Hindlimb muscle (tissue), 1 donor: ENCODE measurements around the gene ITIH3. TPM values are rescaled to one million over a fixed set of nuclear protein-coding genes. Genes with fewer than 3 reads are reported as not detected.

Experiments used
- DNase-seq: peaks from one replicate; pipeline ENCODE4 v3.0.0-alpha.2; 2013
- polyA plus RNA-seq: library from polyadenylated mRNA; unstranded; fragments of 120-200 nt; gene quantifications from one replicate; pipeline ENCODE4 v1.2.1, GENCODE V29; 2013; ENCODE audit not compliant: insufficient read length

The ITIH3 gene
- polyA plus RNA-seq, 1 donor: 1.1 TPM

DNA sequence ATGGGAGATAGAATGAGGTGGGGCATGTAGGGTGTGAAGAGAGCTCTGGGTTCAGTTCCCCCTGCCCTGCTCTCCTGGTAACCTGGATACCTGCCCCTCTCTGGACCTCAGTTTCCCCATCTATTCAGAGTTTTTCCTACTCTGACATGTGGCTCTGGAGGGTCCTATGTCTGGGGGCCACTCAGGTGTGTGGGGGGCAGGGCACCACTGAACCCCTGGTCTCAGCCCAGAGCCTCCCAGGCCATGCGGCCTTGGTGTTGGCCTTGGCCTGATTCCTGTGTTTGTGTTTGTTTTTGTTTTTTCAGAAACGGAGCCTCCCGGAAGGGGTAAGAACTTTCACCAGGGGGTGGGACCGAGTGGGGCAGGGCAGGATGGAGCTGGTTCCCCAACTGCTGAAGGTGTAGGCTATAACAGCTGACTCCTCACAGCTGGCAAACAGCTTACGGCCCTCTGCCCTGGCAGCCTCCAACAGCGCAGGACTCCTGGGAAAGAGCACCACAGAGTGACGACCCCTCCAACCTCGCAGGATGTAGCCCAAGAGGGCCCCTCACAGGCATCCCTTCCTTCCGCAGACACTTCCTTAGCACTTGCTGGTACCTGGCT lies 803 bp downstream of the ITIH3 start:
- DNase-seq: no peak

DNA sequence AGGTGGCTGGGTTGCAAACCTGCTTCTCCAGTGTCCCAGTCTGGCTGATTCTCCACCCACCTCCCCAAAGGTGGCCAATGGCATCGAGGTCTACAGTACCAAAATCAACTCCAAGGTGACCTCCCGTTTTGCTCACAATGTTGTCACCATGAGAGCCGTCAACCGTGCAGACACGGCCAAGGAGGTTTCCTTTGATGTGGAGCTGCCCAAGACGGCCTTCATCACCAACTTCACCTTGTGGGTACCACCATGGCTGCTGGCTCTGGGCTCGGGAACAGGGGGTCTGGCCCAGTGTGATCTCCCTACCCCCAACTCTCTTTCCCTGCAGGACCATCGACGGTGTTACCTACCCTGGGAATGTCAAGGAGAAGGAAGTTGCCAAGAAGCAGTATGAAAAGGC lies 1.8 kb downstream of the ITIH3 start:
- no peak for DNase-seq

DNA sequence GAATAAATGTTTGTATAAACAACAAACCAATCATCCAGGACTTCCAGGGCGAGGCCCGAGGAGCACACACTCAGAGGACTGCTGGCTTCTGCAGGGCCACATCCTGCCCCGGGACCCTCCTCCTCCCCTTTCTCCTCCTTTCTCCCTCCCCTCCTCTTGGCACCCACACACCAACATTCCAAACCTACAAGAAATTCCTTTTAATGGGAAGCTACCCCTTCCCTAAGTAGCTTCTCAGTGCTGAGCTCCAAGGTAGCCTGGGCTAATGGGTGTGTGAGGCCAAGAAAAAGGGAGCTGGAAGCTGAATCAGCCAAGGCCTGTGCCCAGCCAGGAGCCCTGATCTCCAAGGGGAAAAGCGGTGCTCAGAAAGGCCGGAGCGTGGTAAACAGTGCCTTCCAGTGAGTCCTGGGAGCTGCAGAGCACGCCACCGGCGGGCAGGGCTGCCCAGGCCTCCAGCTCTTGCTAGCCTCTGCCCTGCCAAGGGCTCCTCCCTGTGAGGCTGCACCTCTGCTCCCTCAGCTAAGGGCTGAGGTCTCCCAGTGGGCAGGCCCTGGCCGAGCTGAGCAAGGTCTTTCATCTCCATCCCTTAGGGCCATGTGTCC lies 3.9 kb downstream of the ITIH3 start:
- DNase-seq: no peak

DNA sequence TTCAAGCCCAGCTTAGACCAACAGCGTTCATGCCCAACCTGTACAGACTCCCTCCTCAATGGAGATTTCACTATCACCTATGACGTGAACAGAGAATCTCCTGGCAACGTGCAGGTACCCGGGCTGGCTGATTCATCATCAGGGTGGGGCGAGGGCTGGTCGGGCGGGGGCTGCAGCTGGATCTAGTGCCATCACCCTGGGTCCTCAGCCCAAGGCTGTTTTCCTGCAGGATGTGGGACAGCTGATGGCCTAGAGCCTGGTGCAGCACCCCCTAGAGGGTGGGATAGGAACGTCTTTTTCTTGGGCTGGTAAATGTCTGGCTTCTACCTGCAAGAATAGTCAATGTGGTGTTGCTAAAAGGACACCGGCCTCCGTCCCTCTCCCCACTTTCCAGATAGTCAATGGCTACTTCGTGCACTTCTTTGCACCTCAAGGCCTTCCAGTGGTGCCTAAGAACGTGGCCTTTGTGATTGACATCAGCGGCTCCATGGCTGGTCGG lies 4.4 kb downstream of the ITIH3 start:
- DNase-seq: no peak

DNA sequence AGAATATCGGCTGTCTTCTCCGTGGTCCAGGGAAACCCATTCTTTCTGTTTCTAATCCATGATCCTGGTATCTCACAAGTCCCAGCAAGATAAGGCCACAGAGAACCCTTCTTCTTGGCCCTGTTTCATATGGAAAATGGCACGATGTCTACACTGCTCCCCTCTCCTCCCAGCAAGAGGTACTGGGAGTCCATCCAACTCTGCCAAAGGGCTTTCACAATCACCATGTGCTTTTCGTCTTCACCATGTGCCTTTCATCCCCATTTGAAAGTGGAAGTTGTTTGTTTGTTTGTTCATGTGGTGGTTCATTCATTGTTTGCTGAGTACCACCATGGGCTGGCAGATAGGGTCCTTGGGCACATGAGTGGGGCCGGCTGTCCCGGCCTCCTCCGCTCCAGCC lies 5.5 kb downstream of the ITIH3 start:
- no peak for DNase-seq

DNA sequence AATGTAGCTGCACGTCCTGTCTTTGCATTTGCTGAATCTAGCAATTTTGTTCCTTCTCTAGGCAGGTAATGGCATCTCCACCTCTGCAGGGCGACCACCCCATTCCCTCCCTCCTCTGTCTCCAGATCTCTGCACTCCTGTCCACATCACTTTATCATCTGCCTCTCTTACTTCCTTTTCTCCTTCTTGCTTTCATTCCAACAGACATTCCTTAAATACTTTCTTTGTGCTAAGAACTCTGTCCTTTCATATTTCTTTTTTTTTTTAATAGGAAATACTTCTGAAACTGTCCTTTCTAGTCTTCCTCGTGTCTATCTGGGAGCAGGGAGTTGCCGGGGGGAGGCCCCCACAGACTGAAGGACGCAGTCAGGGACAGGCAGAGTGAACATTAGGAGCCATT lies 7.2 kb downstream of the ITIH3 start:
- no peak for DNase-seq

DNA sequence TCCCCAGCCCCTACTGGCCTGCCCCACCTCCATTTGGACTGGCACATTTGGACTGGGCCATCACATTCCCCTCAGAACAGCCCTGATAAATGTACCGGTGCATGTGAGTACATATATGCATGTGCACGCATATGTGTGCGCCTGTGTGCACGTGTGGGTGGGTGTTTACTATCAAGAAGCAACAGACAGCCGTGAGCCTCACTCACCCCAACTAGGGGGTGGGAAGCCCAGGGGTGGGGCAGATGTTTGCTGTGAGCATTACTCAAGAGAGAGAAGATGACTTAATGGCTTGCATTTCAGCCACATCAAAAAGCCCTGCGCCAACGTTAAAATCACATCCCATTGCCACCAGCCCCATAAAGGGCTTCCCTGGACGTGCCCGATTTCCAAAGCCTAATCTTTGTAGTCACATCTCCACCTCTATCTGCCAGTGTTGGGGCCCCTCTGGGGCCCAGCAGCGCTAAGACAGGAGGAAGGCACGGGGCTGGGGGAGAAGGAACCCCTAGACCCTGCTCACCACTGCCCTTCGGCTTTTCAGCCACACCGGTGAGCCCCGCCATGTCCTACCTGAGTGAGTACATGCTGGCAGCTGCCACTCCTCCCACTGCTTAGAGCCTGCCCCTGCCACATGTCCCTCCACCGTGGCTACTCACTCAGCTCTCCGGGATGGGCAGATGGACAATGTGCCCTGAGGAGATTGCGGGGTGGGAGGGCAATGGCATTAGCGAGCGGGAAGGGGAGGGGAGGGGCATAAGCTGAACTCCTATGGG lies 10.9 kb downstream of the ITIH3 start:
- DNase-seq: no peak

DNA sequence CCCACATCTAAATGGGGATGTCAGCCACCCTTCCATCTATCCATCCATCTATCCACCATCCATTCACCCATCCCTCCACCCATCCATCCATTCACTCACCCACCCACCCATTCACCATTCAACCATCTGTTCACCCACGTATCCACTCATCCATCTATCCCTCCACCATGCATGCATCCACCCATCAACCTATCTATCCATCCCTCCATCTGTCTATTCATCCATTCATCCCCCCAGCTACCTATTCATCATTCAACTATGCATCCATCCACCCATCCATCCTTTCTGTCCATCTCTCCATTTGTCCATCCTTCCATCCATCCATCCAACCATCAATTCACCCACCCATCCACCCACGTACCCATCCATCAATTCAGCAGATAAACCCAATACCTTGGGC lies 14.6 kb downstream of the ITIH3 start:
- no peak for DNase-seq

DNA sequence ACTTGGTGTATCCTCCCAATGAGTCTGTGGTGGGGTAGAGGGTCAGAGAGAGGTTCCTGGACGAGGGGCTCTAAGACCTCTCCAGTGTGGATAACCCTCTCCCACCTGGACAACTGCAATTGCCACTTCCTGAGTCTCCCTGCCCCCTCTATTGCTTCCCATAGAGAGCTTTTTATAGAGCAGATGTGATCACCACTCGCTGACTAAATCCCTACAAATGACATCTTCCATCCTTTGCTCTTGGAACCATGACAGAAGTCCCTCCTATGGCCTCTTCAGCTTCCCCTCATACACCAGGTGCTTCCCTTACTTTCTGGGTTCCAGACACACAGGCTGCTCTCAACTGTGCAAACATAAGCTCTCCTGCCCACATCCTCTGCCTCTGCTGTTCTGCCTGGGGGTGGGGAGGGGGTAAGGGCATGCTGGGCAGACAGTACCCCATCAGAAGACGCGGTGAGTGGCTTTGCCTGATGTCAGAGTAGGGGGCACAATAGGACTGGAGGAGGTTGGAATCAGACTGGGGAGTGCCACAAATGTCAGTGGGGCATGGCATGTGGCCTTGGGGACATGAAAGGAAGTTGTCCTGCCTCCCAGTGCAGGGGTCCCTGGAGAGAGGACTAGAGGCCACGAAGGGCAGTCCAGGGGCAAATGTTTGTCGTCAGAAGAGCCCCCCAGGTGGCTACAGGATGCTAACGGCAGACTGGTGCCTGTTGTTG lies 15.2 kb downstream of the ITIH3 start:
- no peak for DNase-seq

DNA sequence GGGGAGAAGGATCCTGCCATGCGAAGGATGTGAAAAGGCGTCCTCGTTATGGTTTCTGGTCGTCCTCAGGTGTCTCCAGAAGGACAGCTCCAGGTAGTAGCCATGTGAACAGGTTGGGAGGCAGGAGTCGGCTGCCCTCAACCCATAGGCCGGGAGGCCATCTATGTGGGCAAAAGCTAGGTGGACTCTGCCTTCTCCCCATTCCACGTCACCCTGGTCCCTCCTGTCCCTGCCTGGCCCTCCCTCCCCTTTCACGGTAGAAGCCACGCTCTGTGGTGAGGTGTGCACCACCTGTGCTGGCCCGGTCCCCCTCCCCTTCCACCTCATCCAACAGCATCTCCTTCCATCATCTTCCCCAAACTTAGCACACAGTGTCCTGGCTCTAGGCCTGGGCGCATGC lies 16.3 kb downstream of the ITIH3 start:
- no peak for DNase-seq

DNA sequence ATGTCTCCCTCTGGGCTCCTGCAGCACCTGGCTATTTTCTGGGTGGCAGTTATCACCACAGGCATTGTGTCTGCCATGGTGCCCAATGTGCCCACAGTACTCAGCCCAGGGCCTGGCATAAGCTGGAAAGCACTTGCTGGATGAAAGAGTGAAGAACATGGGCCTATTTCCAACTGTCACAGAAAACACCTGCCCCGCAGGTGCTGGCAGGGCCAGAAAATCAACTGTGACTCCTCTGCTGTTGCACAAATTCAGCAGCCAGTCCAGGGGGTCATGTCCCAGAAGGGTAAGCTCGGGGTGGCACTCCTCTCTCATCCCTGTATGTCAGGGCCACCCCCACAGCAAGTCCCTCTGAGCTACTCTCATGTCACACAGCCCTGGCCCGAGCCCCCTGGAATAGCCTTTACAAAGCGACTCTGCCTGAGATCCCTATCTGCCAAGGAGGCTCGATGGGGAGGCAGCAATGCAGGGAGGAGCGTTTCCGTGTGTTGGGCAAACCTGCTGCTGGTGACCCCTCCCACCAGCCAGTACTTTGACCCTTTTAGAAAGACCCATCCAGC lies 16.9 kb downstream of the ITIH3 start:
- no peak for DNase-seq

DNA sequence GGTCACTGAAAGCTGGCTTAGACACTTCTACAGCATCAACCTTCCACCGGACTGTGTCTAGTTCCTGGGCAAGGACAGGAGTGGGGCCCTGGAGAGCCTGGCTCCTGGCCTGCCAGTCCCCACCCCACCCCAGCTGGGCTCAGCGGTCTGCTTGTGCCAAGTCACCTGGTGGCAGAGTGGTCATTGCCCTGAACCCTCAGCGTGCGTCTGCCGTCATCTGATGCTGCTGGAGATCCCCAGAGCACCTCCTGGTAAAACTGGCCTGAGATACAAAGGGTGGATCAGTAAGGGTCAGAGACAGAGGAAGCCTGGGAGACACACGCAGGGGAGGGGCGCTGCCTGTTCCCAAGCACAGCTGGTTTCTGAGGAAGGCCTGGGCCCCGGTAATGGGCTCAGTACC lies 19.2 kb downstream of the ITIH3 start:
- DNase-seq: no peak

DNA sequence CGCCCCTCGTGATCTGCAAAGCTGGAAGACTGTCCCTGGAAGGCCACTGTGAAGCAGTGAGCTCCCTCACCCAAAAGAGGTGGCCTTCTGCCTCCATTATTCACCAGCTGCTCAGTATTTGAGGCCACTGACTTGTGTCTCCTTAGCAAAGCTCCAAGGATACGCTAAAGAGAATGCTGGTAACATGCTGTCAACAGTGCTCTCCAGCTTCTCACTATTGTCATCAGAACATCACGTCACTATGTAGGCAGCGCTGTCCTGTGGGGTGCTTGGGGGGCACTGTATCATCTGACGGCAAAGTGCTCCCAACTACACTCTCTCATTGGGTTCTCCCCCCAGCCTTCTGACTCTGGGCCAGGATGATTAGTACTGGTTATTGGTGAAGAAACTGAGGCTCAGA lies 21.6 kb downstream of the ITIH3 start:
- DNase-seq: no peak

DNA sequence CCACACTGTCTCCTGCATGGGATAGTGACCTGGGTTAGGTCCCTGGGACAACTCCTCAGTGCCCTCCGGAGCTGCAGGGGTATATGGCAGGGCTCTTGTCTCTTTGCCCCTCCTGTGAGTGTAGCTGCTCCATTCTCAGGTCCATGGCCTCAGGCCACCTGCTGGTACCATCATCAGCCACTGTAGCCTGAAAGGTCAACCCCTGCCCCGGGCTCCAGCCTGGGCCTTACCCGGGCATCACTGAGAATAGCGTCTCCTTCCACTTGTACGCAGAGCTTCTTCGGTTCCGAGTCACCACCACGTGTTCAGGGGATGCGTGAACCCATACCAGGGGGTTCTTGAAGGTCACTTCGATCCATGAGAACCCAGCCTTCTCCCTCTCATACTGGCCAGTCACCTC lies 22.1 kb downstream of the ITIH3 start:
- DNase-seq: no peak

DNA sequence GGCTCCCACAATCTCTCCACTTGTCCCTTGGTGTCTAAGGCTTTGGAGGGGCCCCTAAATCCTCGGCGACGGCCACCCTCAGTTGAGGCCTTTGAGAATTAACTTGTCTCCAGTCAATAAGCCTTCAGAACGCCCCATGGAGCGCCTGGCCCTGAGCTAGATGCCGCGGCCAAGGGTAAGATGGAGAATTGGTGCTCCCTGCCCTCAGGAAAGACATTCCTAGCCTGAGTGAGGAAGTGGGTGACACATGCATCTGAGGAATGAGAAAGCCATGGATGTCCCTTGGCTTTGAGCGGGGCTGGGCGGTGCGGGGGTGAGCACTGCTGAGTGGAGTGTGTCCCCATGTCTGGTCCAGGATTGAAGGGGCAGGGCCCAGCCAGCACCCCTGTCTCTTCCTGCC lies 22.6 kb downstream of the ITIH3 start:
- DNase-seq: no peak

DNA sequence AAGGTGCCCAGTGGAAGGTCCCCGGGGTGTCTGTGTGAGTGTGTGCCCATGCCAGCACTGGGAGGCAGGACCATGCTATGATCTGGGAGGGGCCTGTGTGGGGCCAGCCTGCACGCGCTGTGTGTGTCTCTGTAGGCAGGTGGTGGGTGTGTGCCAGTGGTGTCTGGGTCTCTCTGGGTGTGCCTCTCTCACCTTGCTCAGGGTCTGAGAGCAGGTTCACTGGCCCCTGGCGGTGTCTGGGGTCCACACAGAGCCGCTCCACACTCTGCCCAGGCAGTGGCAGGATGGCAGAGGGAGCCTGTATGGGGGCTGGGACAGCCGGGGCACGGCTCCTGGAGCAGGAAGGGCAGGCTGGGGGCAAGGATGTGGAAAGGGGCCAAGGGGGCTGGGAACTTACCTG lies 23.3 kb downstream of the ITIH3 start:
- no peak for DNase-seq

DNA sequence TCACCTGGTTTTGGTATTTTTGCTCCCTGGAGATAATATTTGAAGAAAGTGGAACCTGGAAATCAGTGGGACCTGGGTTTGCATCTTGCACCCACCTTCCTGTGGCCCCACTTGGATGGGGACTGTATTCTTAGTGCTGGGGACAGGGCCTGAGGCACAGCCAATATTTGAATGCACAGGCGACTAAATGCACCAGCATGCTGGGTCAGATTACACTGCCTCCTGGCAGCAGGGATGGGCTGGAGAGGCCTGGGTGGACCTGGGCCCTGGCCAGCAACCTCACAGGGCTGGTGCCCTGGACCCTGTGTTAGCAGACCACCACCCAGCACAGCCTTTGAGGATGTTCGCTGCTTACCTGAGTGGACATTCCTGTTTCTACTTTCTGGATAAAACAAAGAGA lies 25.3 kb downstream of the ITIH3 start:
- no peak for DNase-seq

DNA sequence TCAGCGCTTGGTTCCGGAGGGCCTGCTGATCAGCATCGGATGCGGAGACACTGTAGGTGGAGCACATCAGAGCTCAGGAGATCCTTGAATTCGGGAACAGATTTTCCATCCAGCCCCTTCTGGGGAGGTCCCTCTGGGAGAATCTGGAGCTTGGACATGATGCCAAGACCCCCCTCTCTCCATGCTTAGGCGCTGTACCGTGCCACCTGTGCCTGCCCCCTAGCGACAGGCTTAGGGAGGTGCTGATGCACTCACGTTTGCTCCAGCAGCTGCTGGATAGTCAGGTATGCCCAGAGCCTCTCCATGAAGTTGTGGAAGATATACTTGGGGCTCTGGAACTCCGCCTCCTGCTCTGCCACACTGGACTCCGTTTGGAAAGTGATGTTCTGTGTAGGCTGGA lies 26.1 kb downstream of the ITIH3 start:
- no peak for DNase-seq

DNA sequence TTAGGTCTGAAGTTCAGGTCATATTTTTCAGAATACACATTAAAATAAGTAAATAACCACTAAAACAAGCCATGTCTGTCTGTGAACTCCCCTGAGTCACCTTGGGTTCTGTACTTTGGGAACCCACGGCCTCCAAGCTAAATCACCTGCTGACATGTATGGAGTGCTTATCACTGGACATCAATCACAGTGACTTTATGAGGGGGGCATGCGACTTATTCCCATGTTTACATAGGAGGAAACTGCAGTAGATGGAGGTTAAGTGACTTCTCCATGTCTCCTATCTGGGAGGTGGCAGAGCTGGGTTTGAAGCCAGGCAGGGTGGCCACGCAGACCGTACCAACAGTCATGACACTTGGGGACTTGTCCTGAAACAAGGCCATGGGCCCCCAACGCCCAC lies 27.8 kb downstream of the ITIH3 start:
- DNase-seq: no peak

DNA sequence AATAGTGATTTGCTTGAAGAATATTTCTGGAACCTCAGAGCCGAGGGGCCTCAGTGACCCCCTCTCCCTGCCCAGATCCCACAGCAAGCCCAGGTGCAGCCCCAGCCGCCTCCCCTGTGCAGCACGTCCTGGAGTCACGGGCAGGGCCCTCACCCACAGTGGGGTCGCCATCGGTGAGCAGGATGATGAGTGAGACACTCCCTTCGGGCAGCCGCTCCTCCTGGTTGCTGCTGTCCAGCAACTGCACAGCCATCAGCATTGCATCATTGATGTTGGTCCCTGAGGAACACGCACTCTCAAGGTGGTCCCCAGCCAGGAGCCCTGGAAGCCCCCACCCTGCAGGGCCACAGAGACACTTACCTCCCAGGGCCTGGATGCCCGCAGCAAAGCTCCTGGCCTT lies 29.4 kb downstream of the ITIH3 start:
- DNase-seq: no peak

DNA sequence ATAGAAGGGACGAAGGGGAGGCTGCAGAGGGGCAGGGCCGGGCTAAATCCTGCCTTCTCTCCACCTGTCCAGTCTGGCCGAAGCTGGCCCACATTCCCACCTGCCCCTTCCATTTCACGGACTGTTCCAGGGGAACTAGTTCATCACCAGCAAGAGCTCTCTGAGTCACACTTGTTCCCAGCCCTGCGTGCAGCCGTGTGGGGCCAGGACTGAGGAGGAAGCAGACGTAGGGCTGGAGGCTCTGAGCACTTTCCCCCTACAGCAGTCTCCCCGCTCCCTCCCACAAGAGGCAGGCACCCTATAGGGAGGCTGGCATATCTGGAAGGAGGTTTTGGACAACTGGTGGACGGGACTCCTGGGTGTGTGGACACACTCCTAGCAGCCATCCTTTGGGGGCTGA lies 32.8 kb downstream of the ITIH3 start:
- no peak for DNase-seq

DNA sequence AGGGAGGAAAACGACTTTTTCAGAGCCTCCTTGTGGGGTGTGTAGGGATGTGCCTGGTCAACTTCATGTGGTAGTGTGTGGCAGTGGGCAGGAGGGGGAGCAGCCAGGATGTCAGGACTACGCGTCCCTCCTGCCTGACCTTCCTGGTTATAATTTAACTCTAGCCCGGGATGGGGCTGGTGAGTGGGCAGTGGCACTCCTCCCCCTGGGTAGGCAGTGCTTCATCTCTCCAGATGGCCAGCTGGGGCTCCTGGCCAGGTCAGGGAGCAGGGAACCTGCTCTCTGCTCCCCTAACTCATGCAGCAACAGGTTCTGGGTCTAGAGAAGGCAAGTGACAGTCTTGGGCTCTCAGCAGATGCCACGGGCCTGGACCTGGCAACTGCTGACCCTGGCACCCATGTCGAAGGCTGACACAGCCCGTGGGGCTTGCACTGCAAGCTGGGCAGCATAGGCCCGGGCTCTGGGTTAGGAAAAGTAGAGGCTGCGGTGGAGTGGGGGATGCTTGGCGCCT lies 33.3 kb downstream of the ITIH3 start:
- DNase-seq: no peak

DNA sequence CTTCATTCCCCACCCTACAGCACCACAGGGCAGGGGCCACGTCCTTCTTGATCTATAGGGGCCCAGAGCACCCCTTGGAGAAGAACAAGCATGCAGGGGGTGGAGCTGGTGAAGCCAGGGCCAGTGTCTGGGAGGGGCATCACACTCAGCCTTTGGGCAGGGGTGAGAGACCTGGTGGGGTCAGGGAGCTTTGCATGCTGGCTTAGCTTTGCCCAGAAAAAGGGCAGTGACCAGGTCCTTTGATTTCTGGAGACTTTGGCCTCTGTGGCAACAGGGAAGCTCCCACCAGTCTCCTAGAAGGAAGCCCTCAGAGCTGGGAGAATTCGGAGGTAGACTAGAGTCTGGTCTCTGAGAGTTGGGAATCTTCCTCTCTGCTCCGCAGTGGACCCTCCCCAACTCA lies 34.9 kb downstream of the ITIH3 start:
- DNase-seq: no peak
